ENCODE measurements around the gene MOV10L1.
A peak's percentile ranks its signal among the peaks of the same experiment; 100 is the strongest.
"Not testable (repeated sequence)": the region's sequence is repeated elsewhere in the genome, so short reads cannot be mapped to it uniquely, and the experiment has no call there.

MOV10L1 gene

GRCh38 chr22:50076646-50077535, 12.9 kb upstream of the MOV10L1 start:
- no peak for DNase-seq

- no peak for DNase-seq
These were observed 11.6 kb upstream of the MOV10L1 start for GRCh38 chr22:50078246-50078645.

GRCh38 chr22:50078761-50079160, 11.0 kb upstream of the MOV10L1 start:
- DNase-seq: no peak

- DNase-seq: no peak
These were observed 9.7 kb upstream of the MOV10L1 start for GRCh38 chr22:50080077-50080465.

GRCh38 chr22:50081426-50082196, 8.2 kb upstream of the MOV10L1 start:
- DNase-seq: no peak

GRCh38 chr22:50082197-50082715, 7.5 kb upstream of the MOV10L1 start:
- DNase-seq: no peak

- no peak for DNase-seq
These were observed 6.8 kb upstream of the MOV10L1 start for GRCh38 chr22:50082961-50083461.

- DNase-seq: no peak
These were observed 6.2 kb upstream of the MOV10L1 start for GRCh38 chr22:50083462-50084079.

- DNase-seq: no peak
These were observed 5.7 kb upstream of the MOV10L1 start for GRCh38 chr22:50084080-50084477.

GRCh38 chr22:50084614-50085021, 5.2 kb upstream of the MOV10L1 start:
- no peak for DNase-seq

- DNase-seq: peak in 41 of 58 donors; percentile 18 to 75 (median 39)
These were observed 4.4 kb upstream of the MOV10L1 start, which contains the start of gene MLC1 for GRCh38 chr22:50085211-50085972. TSS of gene MLC1 (minus strand) at chr22:50085426. CDS start at chr22:50084902, 524 bp downstream.

- DNase-seq: no peak
These were observed 3.3 kb upstream of the MOV10L1 start for GRCh38 chr22:50086526-50086925.

- not testable (repeated sequence) for DNase-seq
These were observed 2.8 kb upstream of the MOV10L1 start for GRCh38 chr22:50086975-50087374.

GRCh38 chr22:50087646-50088045, 2.2 kb upstream of the MOV10L1 start:
- no peak for DNase-seq

GRCh38 chr22:50088096-50088495, 1.7 kb upstream of the MOV10L1 start:
- no peak for DNase-seq

- no peak for DNase-seq
These were observed 575 bp upstream of the MOV10L1 start for GRCh38 chr22:50089231-50089630.

- no peak for DNase-seq
These were observed 557 bp downstream of the MOV10L1 start for GRCh38 chr22:50090412-50090714.

- no peak for DNase-seq
These were observed 1.4 kb downstream of the MOV10L1 start for GRCh38 chr22:50091092-50091768.

- DNase-seq: no peak
These were observed 2.5 kb downstream of the MOV10L1 start for GRCh38 chr22:50092342-50092741.

- no peak for DNase-seq
These were observed 8.2 kb downstream of the MOV10L1 start for GRCh38 chr22:50098052-50098451.

All from anterior cingulate cortex (tissue), 58 donors.